K562 (cell line): ENCODE measurements around the gene ATXN1. TPM values are rescaled to one million over a fixed set of nuclear protein-coding genes. Genes with fewer than 3 reads are reported as not detected.

ENCODE experiments used
- ATAC-seq: fragments of 200-7000 bp; cut with Tn5 transposase; 3 replicates; pipeline ENCODE4 v1.9.1; 2020; ENCODE audit warnings: moderate library complexity
- BruUV-seq: library from RNA; stranded (reverse); fragments of 400-500 nt; replicated peaks from 2 replicates; lab custom pipeline; 2021; lab: Mats Ljungman, UMichigan
- CTCF ChIA-PET: fragments of 300-600 bp; formaldehyde crosslinking; extraction: SDS; loops from one replicate; lab custom pipeline; 2021; ENCODE audit warnings: low intra/inter-chr PET ratio; lab: Yijun Ruan, JAX
- POLR2A ChIA-PET: fragments of 300-600, 350-650 bp; sonication (Branson Sonifier 250); formaldehyde crosslinking; extraction: SDS; loops from one replicate; lab custom pipeline; 2021; ENCODE audit warnings: antibody characterized with exemption, inconsistent platforms; lab: Yijun Ruan, JAX
- DNase-seq, 4 experiments: peaks; one replicate each; pipeline versions ENCODE4 v3.0.0 to v3.0.0-alpha.2; 2011 to 2018; ENCODE audit warnings: low spot score in 3 of 4, mixed read lengths in 3 of 4; ENCODE audit errors: extremely low read depth in 1 of 4
- FAIRE-seq: peaks from 2 replicates; lab custom pipeline; 2011; peaks lifted over from hg19 to GRCh38; lab: Jason Lieb, UNC
- H2AFZ ChIP-seq: 2 replicates; pipeline ENCODE4 v1.6.0; 2011; ENCODE audit warnings: low read depth, low read length, control low read depth, inconsistent platforms
- H3K27ac ChIP-seq: fragments of 200-600 bp; 3 replicates; pipeline ENCODE4 v1.8.0; 2011; ENCODE audit warnings: low read depth, mild to moderate bottlenecking, control low read depth, inconsistent platforms, low read length, moderate library complexity, mixed read lengths; ENCODE audit errors: extremely low read depth
- H3K27me3 ChIP-seq, 2 experiments: fragments of 300-600 bp in 1 of 2; 2 replicates in 1 of 2; 3 replicates in 1 of 2; pipeline versions ENCODE4 v1.6.0 to v1.8.0; 2011; ENCODE audit warnings: inconsistent platforms in 2 of 2, low read length in 2 of 2, mild to moderate bottlenecking in 1 of 2, mixed read lengths in 1 of 2, moderate library complexity in 1 of 2; ENCODE audit not compliant: control insufficient read depth in 2 of 2, insufficient read depth in 2 of 2
- H3K36me3 ChIP-seq: fragments of 300-600 bp; 3 replicates; pipeline ENCODE4 v1.8.0; 2011; ENCODE audit warnings: mild to moderate bottlenecking, low read length, inconsistent platforms; ENCODE audit not compliant: control insufficient read depth, insufficient read depth
- H3K4me1 ChIP-seq, 2 experiments: fragments of 200-600 bp in 1 of 2; replicated peaks in 1 of 2; 2 replicates in 1 of 2; 3 replicates in 1 of 2; pipeline versions ENCODE4 v1.5.1 to v1.8.0; 2011; ENCODE audit warnings: inconsistent platforms in 2 of 2, low read length in 2 of 2, mild to moderate bottlenecking in 1 of 2, mixed read lengths in 1 of 2, moderate library complexity in 1 of 2; ENCODE audit not compliant: control insufficient read depth in 2 of 2, insufficient read depth in 2 of 2
- H3K4me2 ChIP-seq: 2 replicates; pipeline ENCODE4 v1.6.1; 2011; ENCODE audit warnings: low read length, control low read depth, inconsistent platforms, mixed read lengths; ENCODE audit not compliant: insufficient read depth
- H3K4me3 ChIP-seq: fragments of 200-600 bp; sonication (generic), shearing (Covaris generic); 2 replicates; pipeline ENCODE4 v1.5.1; 2016; ENCODE audit warnings: control low read depth, inconsistent platforms
- H3K79me2 ChIP-seq: fragments of 200-600 bp; 3 replicates; pipeline ENCODE4 v1.8.0; 2011; ENCODE audit warnings: low read length, inconsistent platforms; ENCODE audit not compliant: control insufficient read depth, insufficient read depth
- H3K9ac ChIP-seq, 2 experiments: 2 replicates each; pipeline versions ENCODE4 v1.6.0 to v1.6.1; 2011; ENCODE audit warnings: low read depth in 2 of 2, low read length in 2 of 2, control low read depth in 1 of 2, inconsistent platforms in 1 of 2, mild to moderate bottlenecking in 1 of 2, mixed read lengths in 1 of 2; ENCODE audit not compliant: insufficient read depth in 1 of 2
- H3K9me1 ChIP-seq: one replicate; pipeline ENCODE4 v1.6.0; 2011; ENCODE audit warnings: inconsistent platforms, mild to moderate bottlenecking, low read length, moderate library complexity; ENCODE audit not compliant: control insufficient read depth, insufficient read depth
- H3K9me3 ChIP-seq: replicated peaks from 2 replicates; pipeline ENCODE4 v1.5.1; 2011; ENCODE audit warnings: low read depth, low read length, inconsistent platforms; ENCODE audit not compliant: control insufficient read depth, insufficient read depth
- H4K20me1 ChIP-seq: replicated peaks from 2 replicates; pipeline ENCODE4 v1.6.1; 2011; ENCODE audit warnings: low read length, inconsistent platforms, mixed read lengths; ENCODE audit not compliant: control insufficient read depth, insufficient read depth
- CEBPG ChIP-seq, 3 experiments: fragments of 200-800 bp in 1 of 3; sonication (Bioruptor generic) in 1 of 3; sonication (generic) in 1 of 3; formaldehyde crosslinking in 1 of 3; IDR thresholded peaks in 2 of 3; conservative IDR thresholded peaks in 1 of 3; 2 replicates each; pipeline versions ENCODE4 v1.6.1 to v1.8.0; 2016 to 2022; ENCODE audit warnings: missing compliant biosample characterization in 2 of 3, missing genetic modification characterization in 2 of 3, mild to moderate bottlenecking in 1 of 3, missing genetic modification reagents in 1 of 3
- HMG20B ChIP-seq: fragments of 250-450 bp; sonication (Bioruptor Pico); IDR thresholded peaks from 2 replicates; pipeline ENCODE4 v1.5.0; 2021; ENCODE audit warnings: mild to moderate bottlenecking
- LARP7 ChIP-seq: fragments of 450-650 bp; IDR thresholded peaks from 2 replicates; pipeline ENCODE4 v1.6.1; 2016
- WGBS: fragments of 100-300 bp; shearing (Covaris generic); methylation state at CpG from one replicate; pipeline ENCODE4 v1.1.6; 2016; ENCODE audit warnings: low coverage, mixed read lengths; ENCODE audit not compliant: insufficient coverage; ENCODE audit errors: missing lambda C conversion rate; 5-methylcytosine and 5-hydroxymethylcytosine counted together
- in situ Hi-C: fragments of 300-500 bp; cut with MboI; formaldehyde crosslinking; loops from 4 replicates; pipeline ENCODE4 v1.15.0; 2018; ENCODE audit warnings: inconsistent platforms, mixed read lengths
- intact Hi-C: fragments of 100-400 bp; cut with micrococcal nuclease; formaldehyde crosslinking; loops from 2 replicates; pipeline ENCODE4 v1.14.2; 2022
- polyA plus RNA-seq, 8 experiments: library from polyadenylated mRNA; depleted of rRNA in 4 of 8; stranded (reverse) in 5 of 8; unstranded in 3 of 8; fragments of >200 nt; fragmentation: Nextera tagmentation in 2 of 8; fragmentation: Illumina TruSeq in 1 of 8; extraction: Ambion mirVana in 2 of 8; extraction: Trizol in 1 of 8; gene quantifications; 2 replicates each; pipeline versions ENCODE4 v1.2.1 to v1.2.3, GENCODE V29; 2011 to 2014; ENCODE audit warnings: inconsistent platforms in 1 of 8, missing spikeins in 1 of 8
- total RNA-seq, 7 experiments: library from RNA; depleted of rRNA in 6 of 7; stranded (reverse); fragments of >200 nt in 6 of 7; fragmentation: Illumina TruSeq in 2 of 7; extraction: Trizol in 2 of 7; gene quantifications; 2 replicates each; pipeline versions ENCODE4 v1.2.1 to v1.2.3, GENCODE V29; 2011 to 2021; ENCODE audit warnings: low replicate concordance in 1 of 7

ATXN1 gene
- total and polyA plus RNA-seq, 9 of the 15 experiments (the other 6 are each of a cell fraction or from before 2014, with no cell fraction given) = under 0.01 to 1.2 (median 0.58) TPM

GRCh38 chr6:16660157-16660497 lies 101.1 kb downstream of the ATXN1 start (continued):
- no peak for TF ChIP-seq HMG20B (CRISPR knock-in tag)

- POLR2A ChIA-PET = no interaction called here
- ATAC-seq = no peak
- in situ Hi-C loops = no loop called here
- Histone ChIP-seq H3K9me1 (no peaks in the 10 kb centered on the region), H3K4me2 (no peak overlapping the region), H4K20me1 (no peaks in the 10 kb centered on the region), H2AFZ (no peak overlapping the region), H3K36me3 (no peaks in the 10 kb centered on the region), H3K79me2 (no peaks in the 10 kb centered on the region), H3K4me1 (no peaks in the 10 kb centered on the region), H3K4me3 (no peak overlapping the region), H3K27me3 (no peaks in the 10 kb centered on the region; a peak in 1 of 5 replicates), H3K9ac (no peak overlapping the region), H3K27ac (no peak overlapping the region), H3K9me3 (no peaks in the 10 kb centered on the region)
- WGBS = 0% methylated on average over 6 of the region's 6 CpGs
- no peak for TF ChIP-seq CEBPG (CRISPR knock-in tag; IDR thresholded peaks at IDR 0.05)
- 0 out of 4 replicates have a peak, but pooled peaks of 1 of the 2 experiments have one; percentile 23 for TF ChIP-seq CEBPG (tag; conservative IDR thresholded peaks at IDR 0.05 in 1 of 2, IDR thresholded peaks at IDR 0.05 in 1 of 2)
- no peak for TF ChIP-seq LARP7
- CTCF ChIA-PET = no interaction called here
- DNase-seq = no peak
- BruUV-seq = no TSS peak
- FAIRE-seq = no peak
- intact Hi-C loops = no loop called here
Observed at GRCh38 chr6:16659466-16660156, 101.6 kb downstream of the ATXN1 start.
